HFF-Myc (cell line): Measurements from ENCODE around the gene CD300LG.

ENCODE experiments used
- DNase-seq: peaks from one replicate; pipeline ENCODE4 v3.0.0-alpha.2; 2011; ENCODE audit warnings: low read depth; ENCODE audit errors: extremely low read depth
- H3K4me3 ChIP-seq: replicated peaks from 2 replicates; pipeline ENCODE4 v1.5.1; 2011; ENCODE audit warnings: low read depth, mild to moderate bottlenecking, control low read depth, low read length
- CTCF ChIP-seq: IDR thresholded peaks from 2 replicates; pipeline ENCODE4 v1.5.1; 2012; ENCODE audit warnings: mild to moderate bottlenecking, low read depth, low read length, control low read depth; ENCODE audit errors: missing control alignments

CD300LG gene

GRCh38 chr17:43897831-43898230, 50.9 kb downstream of the CD300LG start:
- no peak for TF ChIP-seq CTCF
- DNase-seq: no peak

GRCh38 chr17:43898446-43898845, 51.5 kb downstream of the CD300LG start:
- DNase-seq: no peak
- no peak overlapping the region for H3K4me3 ChIP-seq
- no peak for TF ChIP-seq CTCF

More at GRCh38 chr17:43897831-43898230, 50.9 kb downstream of the CD300LG start:
- H3K4me3 ChIP-seq: no peak overlapping the region

GRCh38 chr17:43900183-43900857, 53.3 kb downstream of the CD300LG start:
- peak overlapping the region; percentile 25 for H3K4me3 ChIP-seq
- no peak for TF ChIP-seq CTCF
- DNase-seq: no peak

- H3K4me3 ChIP-seq: peak overlapping the region; percentile 25
- no peak for TF ChIP-seq CTCF
- DNase-seq: no peak
These were observed 54.1 kb downstream of the CD300LG start for GRCh38 chr17:43900858-43901754.

- no peak for DNase-seq
- H3K4me3 ChIP-seq: no peak overlapping the region
- no peak for TF ChIP-seq CTCF
These were observed 55.0 kb downstream of the CD300LG start for GRCh38 chr17:43901861-43902589.

- no peak for DNase-seq
- H3K4me3 ChIP-seq: no peak overlapping the region
- TF ChIP-seq CTCF: no peak
These were observed 58.5 kb downstream of the CD300LG start for GRCh38 chr17:43905400-43905984.
